ENCODE measurements around the gene OR14K1. TPM values are rescaled to one million over a fixed set of nuclear protein-coding genes. Genes with fewer than 3 reads are reported as not detected.
"Not testable (repeated sequence)": the region's sequence is repeated elsewhere in the genome, so short reads cannot be mapped to it uniquely, and the experiment has no call there.

The OR14K1 gene
- total RNA-seq, 1 donor from 2014 or later = not detected

DNA sequence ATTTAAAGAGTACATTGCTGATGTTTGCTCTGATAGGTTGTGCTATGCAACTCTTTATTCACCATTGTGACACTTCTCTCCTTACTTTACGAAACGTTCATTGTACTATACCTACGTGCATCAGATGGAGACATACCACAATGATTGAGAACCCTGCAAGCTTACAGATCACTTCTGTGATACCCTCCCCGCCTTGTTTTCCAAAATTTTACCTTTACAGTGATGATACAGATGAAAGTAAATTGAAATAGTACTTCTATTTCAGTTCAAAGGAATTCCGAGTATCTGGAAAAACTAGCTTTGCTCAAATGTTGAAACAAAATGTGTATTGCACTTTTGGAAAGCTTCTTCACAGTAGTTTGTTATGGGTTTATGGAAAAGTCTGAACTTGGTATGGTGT lies 3.3 kb downstream of the OR14K1 start:
- DNase-seq (ENCODE audit: low read depth) = no peak
- H3K4me3 ChIP-seq (ENCODE audit: low read depth, low read length) = no peak overlapping the region
- TF ChIP-seq, protein P1, sequence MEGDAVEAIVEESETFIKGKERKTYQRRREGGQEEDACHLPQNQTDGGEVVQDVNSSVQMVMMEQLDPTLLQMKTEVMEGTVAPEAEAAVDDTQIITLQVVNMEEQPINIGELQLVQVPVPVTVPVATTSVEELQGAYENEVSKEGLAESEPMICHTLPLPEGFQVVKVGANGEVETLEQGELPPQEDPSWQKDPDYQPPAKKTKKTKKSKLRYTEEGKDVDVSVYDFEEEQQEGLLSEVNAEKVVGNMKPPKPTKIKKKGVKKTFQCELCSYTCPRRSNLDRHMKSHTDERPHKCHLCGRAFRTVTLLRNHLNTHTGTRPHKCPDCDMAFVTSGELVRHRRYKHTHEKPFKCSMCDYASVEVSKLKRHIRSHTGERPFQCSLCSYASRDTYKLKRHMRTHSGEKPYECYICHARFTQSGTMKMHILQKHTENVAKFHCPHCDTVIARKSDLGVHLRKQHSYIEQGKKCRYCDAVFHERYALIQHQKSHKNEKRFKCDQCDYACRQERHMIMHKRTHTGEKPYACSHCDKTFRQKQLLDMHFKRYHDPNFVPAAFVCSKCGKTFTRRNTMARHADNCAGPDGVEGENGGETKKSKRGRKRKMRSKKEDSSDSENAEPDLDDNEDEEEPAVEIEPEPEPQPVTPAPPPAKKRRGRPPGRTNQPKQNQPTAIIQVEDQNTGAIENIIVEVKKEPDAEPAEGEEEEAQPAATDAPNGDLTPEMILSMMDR (conservative IDR thresholded peaks at IDR 0.05; ENCODE audit: low read depth, low read length) = no peak

GRCh38 chr1:247742215-247742760 lies 3.9 kb downstream of the OR14K1 start:
- not testable (repeated sequence) for H3K4me3 ChIP-seq (ENCODE audit: low read depth, low read length); DNase-seq (ENCODE audit: low read depth)

DNA sequence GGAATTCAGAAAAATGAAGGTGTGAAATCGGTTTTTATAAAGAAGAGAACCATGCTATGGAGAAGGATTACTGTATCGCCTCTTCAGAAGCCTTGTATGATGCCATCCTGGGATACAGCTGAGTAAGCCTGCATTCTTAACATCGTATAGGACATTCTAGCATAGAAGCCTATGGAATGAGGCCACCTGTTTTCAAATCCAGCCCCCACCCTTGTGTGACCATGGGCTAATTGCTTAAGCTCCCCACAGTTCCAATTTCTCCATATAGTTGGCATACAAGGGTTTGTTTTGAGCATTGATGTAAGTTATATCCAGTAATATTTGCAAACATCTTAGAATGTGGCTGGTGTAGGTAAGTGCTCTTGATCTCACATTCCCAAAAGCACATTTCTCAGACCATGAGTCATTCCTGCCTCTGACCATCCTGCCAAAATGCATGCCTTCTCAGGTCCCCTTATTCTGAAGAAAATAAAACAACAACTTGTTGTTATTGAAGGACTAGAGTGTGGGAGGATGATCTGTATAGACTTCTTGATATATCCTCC lies 8.0 kb downstream of the OR14K1 start:
- TF ChIP-seq, protein P1 (conservative IDR thresholded peaks at IDR 0.05; ENCODE audit: low read depth, low read length) = no peak
- H3K4me3 ChIP-seq (ENCODE audit: low read depth, low read length) = no peak overlapping the region
- no peak for DNase-seq (ENCODE audit: low read depth)

DNA sequence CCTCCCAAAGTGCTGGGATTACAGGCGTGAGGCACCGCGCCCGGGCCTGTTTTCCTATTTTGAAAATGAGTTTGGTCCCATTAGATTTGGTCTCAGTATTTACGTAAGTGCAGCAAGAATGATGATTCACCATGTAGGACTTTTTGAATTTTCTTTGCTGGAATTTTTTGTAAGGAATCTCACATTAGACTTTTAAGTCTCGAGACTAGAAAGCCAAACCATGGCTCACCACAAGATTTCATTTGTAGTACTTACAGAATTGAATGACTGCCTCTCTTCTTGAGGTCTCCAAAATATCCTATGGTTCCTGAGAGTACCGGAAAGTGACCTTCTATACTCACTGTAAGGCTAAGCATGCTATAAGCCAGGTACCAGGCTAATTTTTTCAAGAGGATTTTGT lies 9.2 kb downstream of the OR14K1 start:
- no peak overlapping the region for H3K4me3 ChIP-seq (ENCODE audit: low read depth, low read length)
- TF ChIP-seq, protein P1 (conservative IDR thresholded peaks at IDR 0.05; ENCODE audit: low read depth, low read length) = no peak
- no peak for DNase-seq (ENCODE audit: low read depth)

GRCh38 chr1:247748041-247748440 lies 9.6 kb downstream of the OR14K1 start, which contains the start of gene OR14A2:
TSS of gene OR14A2 (minus strand) at chr1:247748141.
- TF ChIP-seq, protein P1 (conservative IDR thresholded peaks at IDR 0.05; ENCODE audit: low read depth, low read length) = no peak
- DNase-seq (ENCODE audit: low read depth) = no peak
- H3K4me3 ChIP-seq (ENCODE audit: low read depth, low read length) = no peak within 1 kb of the TSS

GRCh38 chr1:247749870-247750269 lies 11.5 kb downstream of the OR14K1 start:
- DNase-seq (ENCODE audit: low read depth) = no peak
- H3K4me3 ChIP-seq (ENCODE audit: low read depth, low read length) = no peak overlapping the region
- TF ChIP-seq, protein P1 (conservative IDR thresholded peaks at IDR 0.05; ENCODE audit: low read depth, low read length) = no peak

GRCh38 chr1:247754311-247754710 lies 15.9 kb downstream of the OR14K1 start:
- DNase-seq (ENCODE audit: low read depth); H3K4me3 ChIP-seq (ENCODE audit: low read depth, low read length): not testable (repeated sequence)

- no peak for DNase-seq (ENCODE audit: low read depth)
- no peak within 1 kb of the TSS for H3K4me3 ChIP-seq (ENCODE audit: low read depth, low read length)
- TF ChIP-seq, protein P1 (conservative IDR thresholded peaks at IDR 0.05; ENCODE audit: low read depth, low read length) = no peak
These were observed 22.0 kb downstream of the OR14K1 start, which contains the start of gene OR1C1 for GRCh38 chr1:247760456-247760855. TSS of gene OR1C1 (minus strand) at chr1:247760556. CDS start at chr1:247758406, 2,150 bp downstream.
